MCF 10A (cell line): ENCODE measurements around the gene SLC8A2. TPM values are rescaled to one million over a fixed set of nuclear protein-coding genes. Genes with fewer than 3 reads are reported as not detected.

Source experiments
- BruUV-seq: library from RNA; stranded (reverse); fragments of 400-500 nt; replicated peaks from 2 replicates; lab custom pipeline; 2021; lab: Mats Ljungman, UMichigan
- CTCF ChIA-PET: fragments of 300-600 bp; sonication (Branson Sonifier 250); formaldehyde crosslinking; extraction: SDS; loops from one replicate; lab custom pipeline; 2021; ENCODE audit warnings: antibody characterized with exemption, inconsistent platforms; lab: Yijun Ruan, JAX
- POLR2A ChIA-PET: fragments of 300-600, 350-650 bp; sonication (Branson Sonifier 250); formaldehyde crosslinking; extraction: SDS; loops from one replicate; lab custom pipeline; 2020; ENCODE audit warnings: antibody characterized with exemption, inconsistent platforms; lab: Yijun Ruan, JAX
- DNase-seq: peaks from one replicate; pipeline ENCODE4 v3.0.0-alpha.2; 2018; ENCODE audit not compliant: unreplicated experiment
- H3K27ac Mint-ChIP-seq: one replicate; pipeline ENCODE4 v1.8.0; 2022; ENCODE audit warnings: mild to moderate bottlenecking, low read depth, mixed read lengths; ENCODE audit not compliant: unreplicated experiment
- H3K27me3 Mint-ChIP-seq: one replicate; pipeline ENCODE4 v1.8.0; 2022; ENCODE audit warnings: mixed read lengths; ENCODE audit not compliant: insufficient read depth, unreplicated experiment
- H3K36me3 Mint-ChIP-seq: one replicate; pipeline ENCODE4 v1.8.0; 2022; ENCODE audit warnings: mild to moderate bottlenecking, moderate library complexity, mixed read lengths; ENCODE audit not compliant: insufficient read depth, unreplicated experiment
- H3K4me1 Mint-ChIP-seq: one replicate; pipeline ENCODE4 v1.8.0; 2022; ENCODE audit warnings: mixed read lengths; ENCODE audit not compliant: insufficient read depth, unreplicated experiment
- H3K4me3 Mint-ChIP-seq: one replicate; pipeline ENCODE4 v1.8.0; 2022; ENCODE audit warnings: mild to moderate bottlenecking, moderate library complexity, mixed read lengths; ENCODE audit not compliant: unreplicated experiment
- H3K9me3 Mint-ChIP-seq: one replicate; pipeline ENCODE4 v1.8.0; 2022; ENCODE audit warnings: mixed read lengths; ENCODE audit not compliant: unreplicated experiment
- intact Hi-C: fragments of 100-400 bp; cut with micrococcal nuclease; formaldehyde crosslinking; loops from 2 replicates; pipeline ENCODE4 v1.14.1; 2022
- total RNA-seq: library from RNA; stranded (reverse); gene quantifications from 2 replicates; pipeline ENCODE4 v1.2.3, GENCODE V29; 2022
- TF ChIP-seq, protein P1 (sequence below): fragments of 200-600 bp; IDR thresholded peaks from one replicate; pipeline ENCODE4 v1.8.0; 2022; ENCODE audit warnings: antibody characterized with exemption, mild to moderate bottlenecking; ENCODE audit not compliant: unreplicated experiment

The SLC8A2 gene
- total RNA-seq, 1 experiment from 2014 or later: not detected

- Mint-ChIP-seq H3K27ac (no peak overlapping the region), H3K36me3 (peaks cover 53% of the 10 kb centered on the region), H3K9me3 (no peaks in the 10 kb centered on the region), H3K4me3 (no peak overlapping the region), H3K4me1 (no peaks in the 10 kb centered on the region), H3K27me3 (no peaks in the 10 kb centered on the region)
- ChIA-PET POLR2A (interaction anchor here (0.5 kb wide), 1 partner anchor 248 kb away, joined by 4 read pairs; no protein-coding TSS in a partner anchor), CTCF (interaction anchor here (1.0 kb wide), 1 partner anchor 10 kb away, joined by 3 read pairs; no protein-coding TSS in a partner anchor)
- BruUV-seq: no TSS peak
- TF ChIP-seq, protein P1, sequence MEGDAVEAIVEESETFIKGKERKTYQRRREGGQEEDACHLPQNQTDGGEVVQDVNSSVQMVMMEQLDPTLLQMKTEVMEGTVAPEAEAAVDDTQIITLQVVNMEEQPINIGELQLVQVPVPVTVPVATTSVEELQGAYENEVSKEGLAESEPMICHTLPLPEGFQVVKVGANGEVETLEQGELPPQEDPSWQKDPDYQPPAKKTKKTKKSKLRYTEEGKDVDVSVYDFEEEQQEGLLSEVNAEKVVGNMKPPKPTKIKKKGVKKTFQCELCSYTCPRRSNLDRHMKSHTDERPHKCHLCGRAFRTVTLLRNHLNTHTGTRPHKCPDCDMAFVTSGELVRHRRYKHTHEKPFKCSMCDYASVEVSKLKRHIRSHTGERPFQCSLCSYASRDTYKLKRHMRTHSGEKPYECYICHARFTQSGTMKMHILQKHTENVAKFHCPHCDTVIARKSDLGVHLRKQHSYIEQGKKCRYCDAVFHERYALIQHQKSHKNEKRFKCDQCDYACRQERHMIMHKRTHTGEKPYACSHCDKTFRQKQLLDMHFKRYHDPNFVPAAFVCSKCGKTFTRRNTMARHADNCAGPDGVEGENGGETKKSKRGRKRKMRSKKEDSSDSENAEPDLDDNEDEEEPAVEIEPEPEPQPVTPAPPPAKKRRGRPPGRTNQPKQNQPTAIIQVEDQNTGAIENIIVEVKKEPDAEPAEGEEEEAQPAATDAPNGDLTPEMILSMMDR: no peak
- intact Hi-C loops: no loop called here
- no peak for DNase-seq
These were observed 89.9 kb downstream of the SLC8A2 start for GRCh38 chr19:47381653-47382279.

- ChIA-PET CTCF (no interaction called here), POLR2A (no interaction called here)
These were observed 90.6 kb downstream of the SLC8A2 start for GRCh38 chr19:47381121-47381520.

DNA sequence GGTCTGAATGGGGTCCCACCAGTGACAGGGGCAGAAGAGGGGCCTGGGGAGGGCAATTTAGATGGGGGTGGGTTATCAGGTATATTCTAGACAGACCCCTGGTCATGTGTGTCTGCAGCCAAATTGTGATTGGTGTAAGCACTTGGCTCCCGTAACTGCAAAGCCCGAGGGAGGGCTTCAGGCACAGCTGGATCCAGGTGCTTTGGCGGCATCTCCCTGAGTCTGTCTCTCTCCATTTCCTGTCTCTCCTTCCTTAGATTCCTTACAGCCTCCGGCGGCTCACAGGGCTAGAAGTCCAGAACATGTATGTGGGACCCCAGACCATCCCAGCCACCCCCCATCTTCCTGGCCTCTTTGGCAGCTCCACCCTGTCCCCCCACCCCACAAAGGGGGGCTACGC, 91.1 kb downstream of the SLC8A2 start:
- TF ChIP-seq, protein P1: no peak
- H3K9me3 Mint-ChIP-seq: no peaks in the 10 kb centered on the region
- intact Hi-C loops: no loop called here
- H3K36me3 Mint-ChIP-seq: peaks cover 59% of the 10 kb centered on the region
- no peaks in the 10 kb centered on the region for H3K4me1 Mint-ChIP-seq
- H3K4me3 Mint-ChIP-seq: no peak overlapping the region
- no peak for DNase-seq
- H3K27ac Mint-ChIP-seq: no peak overlapping the region
- POLR2A ChIA-PET: no interaction called here
- CTCF ChIA-PET: no interaction called here
- no TSS peak for BruUV-seq
- H3K27me3 Mint-ChIP-seq: no peaks in the 10 kb centered on the region

More at GRCh38 chr19:47381121-47381520, 90.6 kb downstream of the SLC8A2 start:
- Mint-ChIP-seq H3K4me3 (no peak overlapping the region), H3K4me1 (no peaks in the 10 kb centered on the region), H3K27ac (no peak overlapping the region), H3K27me3 (no peaks in the 10 kb centered on the region), H3K9me3 (no peaks in the 10 kb centered on the region), H3K36me3 (peaks cover 55% of the 10 kb centered on the region)
- TF ChIP-seq, protein P1: no peak
- DNase-seq: no peak
- BruUV-seq: no TSS peak
- intact Hi-C loops: no loop called here

DNA sequence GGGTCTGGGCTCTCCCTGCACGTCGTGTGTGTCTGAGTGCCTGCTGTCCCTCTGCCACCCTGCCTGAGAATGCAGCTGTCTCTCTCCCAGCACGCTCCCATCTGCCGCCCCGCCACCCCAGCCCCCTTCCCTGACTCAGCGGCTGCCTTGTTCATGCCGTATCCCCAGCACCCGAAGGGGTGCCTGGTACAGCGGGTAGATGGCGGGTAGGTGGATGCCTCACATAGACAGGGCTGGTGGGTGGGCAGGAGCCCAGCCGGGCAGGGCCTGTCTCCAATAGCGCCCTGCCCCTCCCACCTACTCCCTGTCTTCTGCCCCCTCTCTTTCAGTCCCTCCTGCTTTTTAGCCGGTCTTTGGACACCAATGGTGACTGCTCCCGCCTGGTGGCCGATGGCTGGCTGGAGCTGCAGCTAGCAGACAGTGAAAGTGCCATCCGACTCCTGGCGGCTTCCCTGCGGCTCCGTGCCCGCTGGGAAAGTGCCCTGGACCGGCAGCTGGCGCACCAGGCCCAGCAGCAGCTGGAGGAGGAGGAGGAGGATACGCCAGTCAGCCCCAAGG, 92.2 kb downstream of the SLC8A2 start:
- H3K9me3 Mint-ChIP-seq: no peaks in the 10 kb centered on the region

More for the DNA sequence above, 92.2 kb downstream of the SLC8A2 start:
- BruUV-seq: no TSS peak
- ChIA-PET POLR2A (no interaction called here), CTCF (interaction anchor here (0.6 to 2.2 kb wide), 5 partner anchors 12 to 333 kb away, joined by 3 to 9 read pairs (median 3); no protein-coding TSS in a partner anchor)
- Mint-ChIP-seq H3K4me3 (no peak overlapping the region), H3K36me3 (peaks cover 66% of the 10 kb centered on the region), H3K4me1 (no peaks in the 10 kb centered on the region), H3K27me3 (no peaks in the 10 kb centered on the region), H3K27ac (no peak overlapping the region)
- no peak for DNase-seq
- intact Hi-C loops: no loop called here
- TF ChIP-seq, protein P1: no peak
